GM18951 (cell line): ENCODE results near the gene TESMIN.

Experiments used
- POLR2A ChIP-seq: IDR thresholded peaks from 4 replicates; pipeline ENCODE4 v1.6.1; 2011; ENCODE audit warnings: mild to moderate bottlenecking; ENCODE audit not compliant: insufficient read length, insufficient read depth; ENCODE audit errors: extremely low read depth
- in situ Hi-C: fragments of 300-500 bp; cut with MboI; formaldehyde crosslinking; loops from one replicate; pipeline ENCODE4 v1.12.0; 2022; ENCODE audit warnings: low sequenced_read_pairs, mixed read lengths, inconsistent platforms; ENCODE audit not compliant: unreplicated experiment

TESMIN gene

DNA sequence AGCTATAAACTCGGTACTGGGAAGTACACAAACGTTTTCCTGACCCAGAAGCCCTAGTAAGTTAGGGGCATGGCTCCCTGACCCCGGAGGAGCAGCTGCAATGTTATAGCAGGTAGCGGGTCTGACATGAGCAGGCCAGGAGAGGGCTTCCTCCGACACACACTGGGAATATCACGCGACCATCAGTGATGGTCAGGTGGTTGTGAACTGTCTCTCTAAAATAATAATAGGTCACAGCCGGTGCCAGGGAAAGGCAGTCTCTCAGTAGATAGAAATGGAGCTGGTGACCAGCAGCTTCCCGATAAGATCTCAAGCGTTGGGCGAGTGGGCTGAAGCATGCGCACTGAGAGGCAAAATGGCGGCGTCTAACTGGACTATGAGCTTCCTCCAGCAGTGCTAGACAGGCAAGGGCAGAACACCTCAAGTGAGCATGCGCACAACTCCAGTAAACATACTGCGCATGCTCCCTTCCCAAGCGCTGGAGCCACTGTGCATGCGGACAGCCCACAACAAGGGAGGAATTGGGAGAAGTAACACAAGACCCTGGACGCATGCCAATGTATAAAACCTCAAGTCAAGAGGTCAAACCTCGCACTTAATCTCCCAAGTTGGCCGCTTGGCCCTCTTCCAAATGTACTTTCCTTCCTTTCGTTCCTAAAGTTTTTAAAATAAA lies 22.3 kb upstream of the TESMIN start:
- TF ChIP-seq POLR2A = no peak
- in situ Hi-C loops = no loop called here

DNA sequence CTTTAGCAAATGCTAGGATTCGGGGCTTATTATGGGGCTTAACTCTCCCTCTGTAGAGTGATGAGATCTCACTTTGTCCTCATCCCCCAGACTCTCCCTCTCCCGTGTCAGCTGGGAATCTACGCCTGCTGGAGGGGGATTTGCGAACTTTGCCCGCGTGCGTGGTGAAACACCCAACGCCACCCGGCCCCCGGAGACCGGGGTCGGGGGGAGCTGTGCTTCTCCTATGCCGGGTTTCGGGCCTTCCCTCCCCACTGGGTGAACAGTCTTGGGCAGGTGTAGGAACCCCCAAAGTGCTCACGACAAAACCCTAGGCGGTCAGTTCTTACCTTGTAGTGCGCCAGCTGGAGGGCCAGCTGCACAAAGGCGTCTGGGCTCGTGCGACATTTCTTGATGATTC lies 21.6 kb upstream of the TESMIN start:
- in situ Hi-C loops = no loop called here
- TF ChIP-seq POLR2A = no peak

GRCh38 chr11:68770781-68771180 lies 19.5 kb upstream of the TESMIN start:
- no peak for TF ChIP-seq POLR2A
- in situ Hi-C loops = no loop called here

GRCh38 chr11:68767672-68768071 lies 16.4 kb upstream of the TESMIN start:
- in situ Hi-C loops = no loop called here
- TF ChIP-seq POLR2A = no peak

DNA sequence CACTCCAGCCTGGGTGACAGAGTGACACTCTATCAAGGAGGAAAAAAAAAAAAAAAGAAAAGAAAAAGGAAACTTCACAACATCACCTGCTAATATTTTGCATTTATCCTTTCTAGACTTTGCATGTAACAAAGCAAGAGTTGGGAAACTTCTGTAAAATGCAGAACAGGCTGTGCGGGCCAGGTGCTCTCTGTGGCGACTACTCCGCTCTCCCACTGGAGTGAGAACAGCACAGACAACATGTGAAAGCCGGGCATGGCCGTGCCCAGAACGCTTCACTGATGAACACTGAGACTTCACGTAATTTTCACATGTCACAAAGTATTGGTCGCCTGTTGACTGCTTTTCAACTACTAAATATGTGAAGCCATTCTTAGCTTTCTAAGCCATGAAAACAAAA lies 15.5 kb upstream of the TESMIN start:
- in situ Hi-C loops = no loop called here
- TF ChIP-seq POLR2A = no peak

- no peak for TF ChIP-seq POLR2A
- in situ Hi-C loops = no loop called here
Observed at GRCh38 chr11:68764746-68765145, 13.4 kb upstream of the TESMIN start.

- no peak for TF ChIP-seq POLR2A
- in situ Hi-C loops = no loop called here
Observed at GRCh38 chr11:68763926-68764657, 12.8 kb upstream of the TESMIN start.

DNA sequence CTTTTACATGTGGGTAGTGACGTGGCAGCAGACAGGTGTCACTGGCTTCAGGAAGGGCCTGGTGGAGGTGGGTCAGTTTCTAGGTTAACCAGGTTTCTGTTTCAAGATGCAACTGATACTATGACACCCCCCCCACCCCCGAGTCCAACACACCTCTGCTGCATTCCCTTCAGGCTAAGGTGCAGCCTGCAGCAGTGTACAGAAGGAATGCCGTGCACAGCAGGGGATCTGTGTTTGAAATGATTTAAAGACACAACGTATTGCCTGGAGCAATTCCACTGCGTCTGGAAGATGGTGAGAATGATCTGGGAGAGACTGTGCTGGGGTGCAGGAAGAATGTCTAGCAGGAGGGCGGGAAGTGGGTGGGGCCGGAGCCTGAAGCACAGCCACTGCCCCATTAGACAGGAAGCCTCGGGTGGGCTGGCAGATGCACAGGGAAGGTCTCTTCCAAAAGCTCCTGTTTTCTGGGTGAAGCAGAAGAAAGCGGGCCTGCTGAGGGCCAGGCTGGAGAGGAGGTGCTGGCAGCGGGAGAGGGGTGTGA lies 11.9 kb upstream of the TESMIN start:
- no peak for TF ChIP-seq POLR2A
- in situ Hi-C loops = no loop called here

- no peak for TF ChIP-seq POLR2A
- in situ Hi-C loops = no loop called here
Observed at GRCh38 chr11:68762481-68762880, 11.2 kb upstream of the TESMIN start.

DNA sequence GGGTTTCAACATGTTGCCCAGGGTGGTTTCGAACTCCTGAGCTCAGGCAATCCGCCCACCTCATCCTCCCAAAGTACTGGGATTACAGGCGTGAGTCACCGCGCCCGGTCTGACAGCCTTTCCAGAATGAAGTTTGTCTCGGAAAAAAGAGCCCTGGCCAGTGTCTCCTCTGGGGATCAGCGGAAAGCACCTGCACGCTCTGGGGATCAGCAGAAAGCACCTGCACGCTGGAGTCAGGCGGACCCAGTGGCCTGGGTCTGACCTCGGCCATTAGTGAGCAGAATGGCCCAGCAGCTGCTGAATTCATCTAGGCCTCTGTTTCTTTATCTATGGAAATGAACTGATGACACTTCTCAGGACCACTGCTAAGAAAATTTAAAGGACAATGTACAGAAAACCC lies 10.5 kb upstream of the TESMIN start:
- no peak for TF ChIP-seq POLR2A

DNA sequence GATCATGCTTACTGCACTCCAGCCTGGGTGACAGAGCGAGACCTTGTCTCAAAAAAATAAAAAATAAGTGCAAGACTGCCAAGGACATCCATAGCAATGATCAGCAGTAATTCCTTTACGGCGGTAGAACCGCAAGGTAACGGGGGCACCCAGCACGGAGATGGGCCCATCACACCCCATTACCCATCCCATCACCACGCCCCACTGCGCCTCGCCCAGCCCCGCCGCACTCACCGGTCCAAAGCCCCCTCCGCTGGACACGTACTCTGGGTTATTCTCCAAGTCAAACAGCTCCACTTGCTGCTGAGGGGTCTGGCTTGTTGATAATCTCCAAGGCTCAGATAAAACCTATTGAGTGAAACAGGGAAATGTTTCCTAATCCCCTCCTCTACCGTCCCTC lies 8.7 kb upstream of the TESMIN start:
- in situ Hi-C loops = no loop called here
- TF ChIP-seq POLR2A = no peak

More for the DNA sequence above, 10.5 kb upstream of the TESMIN start:
- in situ Hi-C loops = no loop called here

- no peak for TF ChIP-seq POLR2A
- in situ Hi-C loops = no loop called here
Observed at GRCh38 chr11:68757711-68758110, 6.4 kb upstream of the TESMIN start.

GRCh38 chr11:68756171-68756766 lies 4.9 kb upstream of the TESMIN start:
- TF ChIP-seq POLR2A = no peak
- in situ Hi-C loops = no loop called here

DNA sequence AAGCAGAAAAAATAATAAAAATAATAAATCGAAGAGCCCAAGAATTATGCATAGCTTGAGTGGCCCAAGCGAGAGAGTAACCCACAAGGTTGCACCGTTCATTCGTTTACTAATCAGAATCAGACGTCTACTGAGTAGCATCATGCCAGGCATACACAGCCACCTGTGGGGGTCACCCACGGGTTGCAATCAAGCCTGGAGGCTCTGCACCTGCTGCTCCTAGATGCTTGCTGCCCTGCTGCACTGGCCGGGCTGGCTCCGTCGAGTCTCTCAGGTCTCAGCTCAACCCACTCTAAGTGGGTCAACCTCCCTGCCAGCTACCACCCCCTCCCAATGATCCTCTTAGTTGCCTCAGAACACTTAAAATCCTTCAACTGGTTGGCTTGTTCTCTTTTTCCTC lies 2.0 kb upstream of the TESMIN start:
- no peak for TF ChIP-seq POLR2A
- in situ Hi-C loops = no loop called here
